Kidney (tissue), 14 donors: ENCODE data around the gene GIPC2. TPM values are rescaled to one million over a fixed set of nuclear protein-coding genes. Genes with fewer than 3 reads are reported as not detected.

Experiments used
- DNase-seq, 5 donors: peaks; one replicate each; pipeline ENCODE4 v3.0.0-alpha.2; 2013 to 2020
- FAIRE-seq: peaks from 2 replicates; lab custom pipeline; 2012; peaks lifted over from hg19 to GRCh38; lab: Jason Lieb, UNC
- H3K27ac ChIP-seq, 2 donors: one replicate each; pipeline ENCODE4 v1.7.0; 2013; ENCODE audit warnings: low read depth in 2 of 2, low read length in 2 of 2, inconsistent platforms in 1 of 2
- H3K27me3 ChIP-seq: one replicate; pipeline ENCODE4 v1.7.1; 2013; ENCODE audit warnings: low read length, inconsistent platforms; ENCODE audit not compliant: control insufficient read depth, insufficient read depth
- H3K36me3 ChIP-seq, 3 donors: one replicate each; pipeline versions ENCODE4 v1.7.0 to v1.7.1; 2013; ENCODE audit warnings: low read length in 3 of 3, control low read depth in 1 of 3, inconsistent platforms in 1 of 3; ENCODE audit not compliant: insufficient read depth in 3 of 3, control insufficient read depth in 2 of 3
- H3K4me1 ChIP-seq, 3 donors: one replicate each; pipeline versions ENCODE4 v1.7.0 to v1.7.1; 2013; ENCODE audit warnings: low read length in 3 of 3, inconsistent platforms in 1 of 3, low read depth in 1 of 3; ENCODE audit not compliant: control insufficient read depth in 2 of 3, insufficient read depth in 2 of 3
- H3K4me3 ChIP-seq, 3 donors: one replicate each; pipeline versions ENCODE4 v1.7.0 to v1.8.1; 2013; ENCODE audit warnings: low read length in 3 of 3, control low read depth in 1 of 3, inconsistent platforms in 1 of 3
- H3K9ac ChIP-seq, 3 donors: one replicate each; pipeline versions ENCODE4 v1.7.0 to v1.7.1; 2013; ENCODE audit warnings: low read length in 3 of 3, control low read depth in 1 of 3, inconsistent platforms in 1 of 3
- H3K9me3 ChIP-seq, 3 donors: one replicate each; pipeline versions ENCODE4 v1.7.0 to v1.7.1; 2013; ENCODE audit warnings: low read length in 3 of 3, control low read depth in 1 of 3, inconsistent platforms in 1 of 3; ENCODE audit not compliant: control insufficient read depth in 2 of 3, insufficient read depth in 1 of 3
- intact Hi-C: fragments of 100-400 bp; cut with DNase I; formaldehyde crosslinking; loops from one replicate; pipeline ENCODE4 v1.11.1; 2022
- polyA plus RNA-seq: library from polyadenylated mRNA; stranded (reverse); fragments of 350-450 nt; fragmentation: Illumina TruSeq; extraction: RNeasy Lipid Tissue Mini Kit (QIAGEN cat#74804); gene quantifications from one replicate; pipeline ENCODE4 v1.2.3, GENCODE V29; 2014; ENCODE audit warnings: low read depth, low replicate concordance; ENCODE audit not compliant: insufficient read depth
- total RNA-seq: library from RNA; stranded (reverse); fragmentation: NEBNext Ultra II Directional; extraction: Animal tissue kit (Norgen Biotek cat#: 25700); gene quantifications from one replicate; pipeline ENCODE4 v1.2.1, GENCODE V29; 2021
- TF ChIP-seq, protein P1 (sequence below): IDR thresholded peaks from 3 replicates; pipeline ENCODE4 v1.5.1; 2012; ENCODE audit warnings: mild to moderate bottlenecking, moderate library complexity, borderline replicate concordance; ENCODE audit not compliant: insufficient read depth; ENCODE audit errors: extremely low read depth
- donor health status: control.
- donor health status: control.
- donor health status: control.
- donor health status: control.
- donor health status: control.
- donor health status: DM: yes; HTN: yes; CAD: no.
- donor health status: Normal renal cell carcinoma (clear cell type).

GIPC2 gene
- total and polyA plus RNA-seq, 2 donors from 2014 or later = 10.7 to 20.3 TPM

DNA sequence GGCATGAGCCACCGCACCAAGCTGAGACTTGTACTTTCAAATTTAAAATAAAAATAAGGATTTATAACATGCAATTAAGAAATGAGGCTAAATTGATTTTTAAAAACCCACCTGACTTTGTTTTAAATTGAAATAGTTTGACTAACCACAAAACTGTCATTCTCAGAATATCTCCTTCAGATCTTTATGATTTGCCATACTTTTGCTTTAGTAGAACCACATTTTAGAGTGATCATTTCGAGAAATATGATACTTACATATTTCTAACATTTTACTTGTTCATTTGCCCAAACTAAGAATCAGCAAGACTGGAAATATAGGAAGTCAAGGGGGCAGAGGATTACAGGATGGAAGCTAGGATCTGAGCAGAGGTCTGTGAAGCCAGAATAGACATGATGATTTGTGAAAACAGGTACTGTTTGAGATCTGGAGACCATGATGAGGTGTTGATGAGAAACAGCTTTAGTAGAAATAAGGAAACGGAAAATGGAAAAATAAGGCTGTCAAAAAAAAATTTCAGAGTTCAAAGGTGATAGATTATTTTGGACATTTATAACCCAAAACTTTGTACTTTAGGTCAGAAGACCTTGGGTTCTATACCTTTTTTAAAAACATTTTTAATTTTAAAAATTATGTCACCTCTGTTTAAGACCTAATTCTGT lies 44.8 kb downstream of the GIPC2 start:
- Histone ChIP-seq H3K27ac (no peak overlapping the region), H3K9ac (no peak overlapping the region), H3K4me1 (peaks cover 0 to 3% (median 0%) of the 10 kb centered on the region in 3 donors), H3K36me3 (no peaks in the 10 kb centered on the region), H3K4me3 (no peak overlapping the region), H3K27me3 (no peaks in the 10 kb centered on the region), H3K9me3 (peaks cover 0 to 3% (median 0%) of the 10 kb centered on the region in 3 donors)
- intact Hi-C loops = no loop called here
- DNase-seq (no peak), FAIRE-seq (no peak)
- TF ChIP-seq, protein P1, sequence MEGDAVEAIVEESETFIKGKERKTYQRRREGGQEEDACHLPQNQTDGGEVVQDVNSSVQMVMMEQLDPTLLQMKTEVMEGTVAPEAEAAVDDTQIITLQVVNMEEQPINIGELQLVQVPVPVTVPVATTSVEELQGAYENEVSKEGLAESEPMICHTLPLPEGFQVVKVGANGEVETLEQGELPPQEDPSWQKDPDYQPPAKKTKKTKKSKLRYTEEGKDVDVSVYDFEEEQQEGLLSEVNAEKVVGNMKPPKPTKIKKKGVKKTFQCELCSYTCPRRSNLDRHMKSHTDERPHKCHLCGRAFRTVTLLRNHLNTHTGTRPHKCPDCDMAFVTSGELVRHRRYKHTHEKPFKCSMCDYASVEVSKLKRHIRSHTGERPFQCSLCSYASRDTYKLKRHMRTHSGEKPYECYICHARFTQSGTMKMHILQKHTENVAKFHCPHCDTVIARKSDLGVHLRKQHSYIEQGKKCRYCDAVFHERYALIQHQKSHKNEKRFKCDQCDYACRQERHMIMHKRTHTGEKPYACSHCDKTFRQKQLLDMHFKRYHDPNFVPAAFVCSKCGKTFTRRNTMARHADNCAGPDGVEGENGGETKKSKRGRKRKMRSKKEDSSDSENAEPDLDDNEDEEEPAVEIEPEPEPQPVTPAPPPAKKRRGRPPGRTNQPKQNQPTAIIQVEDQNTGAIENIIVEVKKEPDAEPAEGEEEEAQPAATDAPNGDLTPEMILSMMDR = no peak

DNA sequence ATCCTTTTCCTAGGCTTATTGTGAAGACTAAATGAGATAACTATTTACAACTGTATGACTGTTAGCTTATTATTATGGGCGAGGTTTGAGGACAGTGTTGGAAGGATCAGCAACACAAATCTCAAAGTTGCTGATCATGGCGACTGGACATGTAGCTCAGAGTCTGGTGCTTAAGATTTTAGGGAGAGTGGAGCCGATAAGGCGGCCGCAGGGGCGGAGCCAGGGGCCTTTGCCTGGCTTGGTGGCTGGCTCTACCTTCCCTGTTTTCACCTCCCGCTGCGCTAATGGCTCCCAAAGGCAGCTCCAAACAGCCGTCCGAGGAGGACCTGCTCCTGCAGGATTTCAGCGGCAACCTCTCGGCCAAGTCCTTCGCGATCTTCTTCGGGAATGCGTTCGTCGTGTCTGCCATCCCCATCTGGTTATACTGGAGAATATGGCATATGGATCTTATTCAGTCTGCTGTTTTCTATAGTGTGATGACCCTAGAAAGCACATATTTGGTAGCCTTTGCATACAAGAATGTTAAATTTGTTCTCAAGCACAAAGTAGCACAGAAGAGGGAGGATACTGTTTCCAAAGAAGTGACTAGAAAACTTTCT lies 45.5 kb downstream of the GIPC2 start:
- Histone ChIP-seq H3K9ac (no peak overlapping the region), H3K27ac (no peak overlapping the region), H3K4me1 (peaks cover 0 to 3% (median 0%) of the 10 kb centered on the region in 3 donors), H3K4me3 (no peak overlapping the region), H3K9me3 (peaks cover 0 to 3% (median 0%) of the 10 kb centered on the region in 3 donors), H3K36me3 (no peaks in the 10 kb centered on the region), H3K27me3 (no peaks in the 10 kb centered on the region)
- FAIRE-seq (no peak), DNase-seq (no peak)
- intact Hi-C loops = no loop called here
- TF ChIP-seq, protein P1 = no peak

- no peak for DNase-seq
- intact Hi-C loops = no loop called here
- H3K4me1 ChIP-seq = peaks cover 0 to 3% (median 0%) of the 10 kb centered on the region in 3 donors
- TF ChIP-seq, protein P1 = no peak
- H3K27ac ChIP-seq = no peak overlapping the region
- H3K9ac ChIP-seq = no peak overlapping the region
- H3K36me3 ChIP-seq = no peaks in the 10 kb centered on the region
- H3K4me3 ChIP-seq = no peak overlapping the region
- FAIRE-seq = no peak
- peaks cover 0 to 1% (median 0%) of the 10 kb centered on the region in 3 donors for H3K9me3 ChIP-seq
- H3K27me3 ChIP-seq = no peaks in the 10 kb centered on the region
Measured at GRCh38 chr1:78091886-78092285, 46.1 kb downstream of the GIPC2 start.
